HG02970 (cell line): ENCODE measurements around the gene DUSP12.

Experiments
- ATAC-seq: cut with Tn5 transposase; IDR thresholded peaks from one replicate; pipeline ENCODE4 v1.9.1; 2021; ENCODE audit warnings: mild to moderate bottlenecking, moderate library complexity, moderate number of reproducible peaks; ENCODE audit not compliant: unreplicated experiment, low FRiP score

Gene DUSP12

GRCh38 chr1:161805399-161806197 is 56.0 kb downstream of the DUSP12 start:
- no peak for ATAC-seq
